DMS114 treated with DMSO at 0.1 percent for 48 hours (cell line): Measurements from ENCODE around the gene OVOL2.

Experiments
- DNase-seq: peaks from one replicate; lab custom pipeline; 2025; ENCODE audit not compliant: unreplicated experiment; lab: John Stamatoyannopoulos, UW

OVOL2 gene

DNA sequence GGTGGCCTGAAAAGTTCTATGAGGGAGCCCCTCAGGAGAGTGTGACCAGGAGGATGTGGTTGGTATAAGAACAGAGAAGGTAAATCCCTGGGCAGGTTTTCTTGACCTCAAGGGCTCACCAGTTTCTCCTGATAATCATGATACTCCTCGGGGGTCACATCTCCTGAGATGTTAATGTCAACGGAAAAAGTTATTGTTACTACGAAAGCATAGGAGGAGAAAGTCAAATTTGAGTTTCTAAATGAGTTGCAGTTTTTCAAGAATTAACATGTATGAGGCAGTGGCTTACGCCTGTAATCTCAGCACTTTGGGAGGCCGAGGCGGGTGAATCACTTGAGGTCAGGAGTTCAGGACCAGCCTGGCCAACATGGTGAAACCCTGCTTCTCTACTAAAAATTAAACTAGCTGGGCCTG is 65.5 kb downstream of the OVOL2 start:
- no peak for DNase-seq

- no peak for DNase-seq
Observed at GRCh38 chr20:17990278-17990972, 67.3 kb downstream of the OVOL2 start.

GRCh38 chr20:17987988-17988387 is 69.7 kb downstream of the OVOL2 start:
- DNase-seq, result no peak

DNA sequence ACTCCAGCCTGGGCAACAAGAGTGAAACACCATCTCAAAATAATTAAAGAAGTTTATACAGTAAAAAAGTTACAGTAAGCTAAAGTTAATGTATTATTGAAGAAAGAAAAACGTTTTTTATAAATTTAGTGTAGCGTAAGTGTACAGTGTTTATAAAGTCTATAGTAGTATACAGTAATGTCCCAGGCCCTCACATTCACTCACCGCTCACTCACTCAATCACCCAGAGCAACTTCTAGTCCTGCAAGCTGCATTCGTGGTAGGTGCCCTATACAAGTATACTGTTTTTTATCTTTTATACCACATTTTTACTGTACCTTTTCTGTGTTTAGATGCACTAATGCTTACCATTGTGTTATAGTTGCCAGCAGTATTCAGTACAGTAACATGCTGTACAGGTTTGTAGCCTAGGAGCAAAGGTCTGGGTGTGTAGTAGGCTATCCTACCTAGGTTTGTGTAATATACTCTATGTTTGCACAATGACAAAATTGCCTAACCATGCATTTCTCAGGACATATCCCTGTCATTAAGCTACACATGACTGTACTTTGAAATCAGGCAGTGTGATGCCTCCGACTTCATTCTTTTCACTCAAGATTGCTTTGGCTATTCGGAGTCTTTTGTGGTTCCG is 72.2 kb downstream of the OVOL2 start:
- no peak for DNase-seq

- no peak for DNase-seq
Observed at GRCh38 chr20:17976305-17976704, 81.4 kb downstream of the OVOL2 start.
